ENCODE measurements around the gene USO1. TPM values are rescaled to one million over a fixed set of nuclear protein-coding genes. Genes with fewer than 3 reads are reported as not detected.

The USO1 gene
- total and polyA plus RNA-seq, 9 of the 15 experiments (the other 6 are each of a cell fraction or from before 2014, with no cell fraction given): 19.3 to 97.8 (median 48.5) TPM

DNA sequence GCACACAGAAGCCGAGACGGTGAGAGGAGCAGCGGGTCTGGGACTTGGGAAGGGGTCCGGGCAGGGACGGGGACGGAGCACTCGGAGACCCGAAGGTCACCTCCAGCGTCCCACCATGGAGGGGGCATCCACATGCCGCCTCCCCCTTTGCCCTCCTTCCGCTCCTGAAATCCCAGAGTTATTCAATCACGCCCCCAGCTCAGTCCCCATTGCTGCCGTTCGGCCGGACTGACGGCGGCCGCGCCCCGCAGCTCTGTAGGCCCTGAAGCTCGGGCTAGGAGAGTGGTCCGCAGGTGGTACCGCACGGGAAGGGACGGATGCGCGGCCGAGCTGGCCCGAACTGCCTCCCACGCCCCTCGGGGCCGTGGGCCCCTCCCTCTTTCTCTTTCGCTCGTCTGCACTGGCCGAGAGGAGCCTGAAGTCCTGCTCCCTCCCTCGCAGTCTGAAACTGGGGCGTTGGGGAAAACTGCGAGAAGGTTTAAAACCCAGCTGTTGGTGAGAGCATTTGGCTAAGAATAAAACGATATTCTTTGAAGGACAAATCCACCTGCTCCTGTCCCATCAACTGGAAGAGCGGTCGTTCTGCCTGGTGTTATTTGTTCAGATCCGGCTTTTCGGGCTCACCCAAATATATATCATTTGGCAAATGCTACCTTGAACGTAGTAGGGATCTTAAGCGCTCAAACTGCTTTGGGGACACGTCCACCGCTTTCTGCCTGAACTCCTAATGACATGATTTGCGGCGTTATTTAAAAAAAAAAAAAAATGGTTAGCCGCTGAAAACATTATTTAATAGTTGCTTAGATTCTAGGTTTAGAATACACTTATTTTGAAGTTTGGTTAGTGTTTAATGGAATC is 719 bp downstream of the USO1 start (continued):
- 0 out of 2 replicates have a peak, but pooled peaks have one; percentile 21 for TF ChIP-seq FOXJ2 (tag; IDR thresholded peaks at IDR 0.05)
- TF ChIP-seq ZBTB1 (CRISPR knock-in tag; IDR thresholded peaks at IDR 0.05; ENCODE audit: borderline replicate concordance, low read depth): peak; percentile 72; the same call in 1 of the 2 replicates
- TF ChIP-seq ZNF780A (CRISPR knock-in tag; IDR thresholded peaks at IDR 0.05): no peak
- no peak for TF ChIP-seq HNRNPH1 (optimal IDR thresholded peaks at IDR 0.05; ENCODE audit: low read depth, low read length)
- TF ChIP-seq, protein P1, sequence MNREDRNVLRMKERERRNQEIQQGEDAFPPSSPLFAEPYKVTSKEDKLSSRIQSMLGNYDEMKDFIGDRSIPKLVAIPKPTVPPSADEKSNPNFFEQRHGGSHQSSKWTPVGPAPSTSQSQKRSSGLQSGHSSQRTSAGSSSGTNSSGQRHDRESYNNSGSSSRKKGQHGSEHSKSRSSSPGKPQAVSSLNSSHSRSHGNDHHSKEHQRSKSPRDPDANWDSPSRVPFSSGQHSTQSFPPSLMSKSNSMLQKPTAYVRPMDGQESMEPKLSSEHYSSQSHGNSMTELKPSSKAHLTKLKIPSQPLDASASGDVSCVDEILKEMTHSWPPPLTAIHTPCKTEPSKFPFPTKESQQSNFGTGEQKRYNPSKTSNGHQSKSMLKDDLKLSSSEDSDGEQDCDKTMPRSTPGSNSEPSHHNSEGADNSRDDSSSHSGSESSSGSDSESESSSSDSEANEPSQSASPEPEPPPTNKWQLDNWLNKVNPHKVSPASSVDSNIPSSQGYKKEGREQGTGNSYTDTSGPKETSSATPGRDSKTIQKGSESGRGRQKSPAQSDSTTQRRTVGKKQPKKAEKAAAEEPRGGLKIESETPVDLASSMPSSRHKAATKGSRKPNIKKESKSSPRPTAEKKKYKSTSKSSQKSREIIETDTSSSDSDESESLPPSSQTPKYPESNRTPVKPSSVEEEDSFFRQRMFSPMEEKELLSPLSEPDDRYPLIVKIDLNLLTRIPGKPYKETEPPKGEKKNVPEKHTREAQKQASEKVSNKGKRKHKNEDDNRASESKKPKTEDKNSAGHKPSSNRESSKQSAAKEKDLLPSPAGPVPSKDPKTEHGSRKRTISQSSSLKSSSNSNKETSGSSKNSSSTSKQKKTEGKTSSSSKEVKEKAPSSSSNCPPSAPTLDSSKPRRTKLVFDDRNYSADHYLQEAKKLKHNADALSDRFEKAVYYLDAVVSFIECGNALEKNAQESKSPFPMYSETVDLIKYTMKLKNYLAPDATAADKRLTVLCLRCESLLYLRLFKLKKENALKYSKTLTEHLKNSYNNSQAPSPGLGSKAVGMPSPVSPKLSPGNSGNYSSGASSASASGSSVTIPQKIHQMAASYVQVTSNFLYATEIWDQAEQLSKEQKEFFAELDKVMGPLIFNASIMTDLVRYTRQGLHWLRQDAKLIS (CRISPR knock-in tag; IDR thresholded peaks at IDR 0.05): peak; percentile 87
- TF ChIP-seq SPI1 (IDR thresholded peaks at IDR 0.05; ENCODE audit: borderline replicate concordance, low read depth, low read length): 0 out of 2 replicates have a peak, but pooled peaks have one; percentile 0
- TF ChIP-seq SMAD1 (IDR thresholded peaks at IDR 0.05; ENCODE audit: low read depth, low read length, partially characterized antibody): no peak
- TF ChIP-seq KLF16 (IDR thresholded peaks at IDR 0.05): no peak
